NCI-H1092 (cell line): ENCODE measurements around the gene RANBP10.
A peak's percentile ranks its signal among the peaks of the same experiment; 100 is the strongest.

Experiments used
- DNase-seq: peaks from one replicate; lab custom pipeline; 2025; lab: John Stamatoyannopoulos, UW

RANBP10 gene

GRCh38 chr16:67825906-67826305 is 19.5 kb upstream of the RANBP10 start:
- DNase-seq, result no peak

- no peak for DNase-seq
Measured at GRCh38 chr16:67825119-67825518, 18.8 kb upstream of the RANBP10 start.

- no peak for DNase-seq
Measured at GRCh38 chr16:67822511-67822910, 16.2 kb upstream of the RANBP10 start.

GRCh38 chr16:67820608-67821259 is 14.4 kb upstream of the RANBP10 start:
- no peak for DNase-seq

- no peak for DNase-seq
Measured at GRCh38 chr16:67814567-67814966, 8.2 kb upstream of the RANBP10 start.

GRCh38 chr16:67811899-67812298 is 5.5 kb upstream of the RANBP10 start:
- no peak for DNase-seq

GRCh38 chr16:67807148-67807682 is 855 bp upstream of the RANBP10 start:
- no peak for DNase-seq

- no peak for DNase-seq
Measured at GRCh38 chr16:67805718-67806427, 487 bp downstream of the RANBP10 start.

GRCh38 chr16:67804853-67805542 is 1.4 kb downstream of the RANBP10 start:
- DNase-seq, result no peak

- no peak for DNase-seq
Measured at GRCh38 chr16:67803894-67804293, 2.5 kb downstream of the RANBP10 start.

- DNase-seq, result no peak
Measured at GRCh38 chr16:67801883-67802282, 4.5 kb downstream of the RANBP10 start.

- no peak for DNase-seq
Measured at GRCh38 chr16:67801241-67801640, 5.1 kb downstream of the RANBP10 start.

- DNase-seq, result no peak
Measured at GRCh38 chr16:67800338-67800926, 5.9 kb downstream of the RANBP10 start.

GRCh38 chr16:67796099-67796718 is 10.2 kb downstream of the RANBP10 start:
- no peak for DNase-seq

- DNase-seq, result no peak
Measured at GRCh38 chr16:67790071-67790470, 16.3 kb downstream of the RANBP10 start.

- no peak for DNase-seq
Measured at GRCh38 chr16:67786491-67786890, 19.9 kb downstream of the RANBP10 start.

GRCh38 chr16:67783353-67783725 is 23.0 kb downstream of the RANBP10 start:
- DNase-seq, result no peak

- DNase-seq, result peak; percentile 45
Measured at GRCh38 chr16:67782567-67783352, 23.6 kb downstream of the RANBP10 start.

- DNase-seq, result no peak
Measured at GRCh38 chr16:67781565-67781921, 24.8 kb downstream of the RANBP10 start.

- no peak for DNase-seq
Measured at GRCh38 chr16:67780847-67781564, 25.4 kb downstream of the RANBP10 start.
